ENCODE results near the gene FKBP6. TPM values are rescaled to one million over a fixed set of nuclear protein-coding genes. Genes with fewer than 3 reads are reported as not detected.
A peak's percentile ranks its signal among the peaks of the same experiment; 100 is the strongest.
"Not testable (repeated sequence)": the region's sequence is repeated elsewhere in the genome, so short reads cannot be mapped to it uniquely, and the experiment has no call there.

The FKBP6 gene, protein sequence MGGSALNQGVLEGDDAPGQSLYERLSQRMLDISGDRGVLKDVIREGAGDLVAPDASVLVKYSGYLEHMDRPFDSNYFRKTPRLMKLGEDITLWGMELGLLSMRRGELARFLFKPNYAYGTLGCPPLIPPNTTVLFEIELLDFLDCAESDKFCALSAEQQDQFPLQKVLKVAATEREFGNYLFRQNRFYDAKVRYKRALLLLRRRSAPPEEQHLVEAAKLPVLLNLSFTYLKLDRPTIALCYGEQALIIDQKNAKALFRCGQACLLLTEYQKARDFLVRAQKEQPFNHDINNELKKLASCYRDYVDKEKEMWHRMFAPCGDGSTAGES
- not detected for total RNA-seq

DNA sequence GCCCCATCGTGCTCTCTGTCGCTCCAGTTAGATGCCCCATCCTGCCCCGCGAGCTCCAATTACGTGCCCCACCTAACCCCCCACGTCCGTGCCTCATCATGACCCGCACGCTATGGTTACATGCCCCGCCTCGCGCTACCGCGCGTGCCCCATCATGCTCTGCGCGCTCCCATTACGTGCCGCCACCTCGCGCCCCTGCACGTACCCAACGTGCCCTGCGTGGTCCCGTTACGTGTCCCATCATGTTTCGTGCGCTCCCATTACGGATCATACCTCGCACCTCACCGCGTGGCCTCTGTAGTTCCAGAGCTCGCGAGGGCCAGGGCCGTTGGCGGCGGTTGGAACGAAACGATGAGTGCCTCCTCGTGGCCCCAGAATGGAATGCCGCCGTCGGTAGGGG, at the start of gene FKBP6, which contains the start of gene TRIM50:
TSS of gene FKBP6 (plus strand) at position 240 of the 400 bp plus-strand sequence. CDS start 268 bp downstream, outside the sequence.
TSS of gene TRIM50 (minus strand) at position 161 of the 400 bp plus-strand sequence. CDS start 3,295 bp downstream, outside the sequence.
- intact Hi-C loops (cut with DNase I); H3K27me3 ChIP-seq; DNase-seq; H3K9me3 ChIP-seq; ATAC-seq; H3K36me3 ChIP-seq (replicated peaks in 1 of 2; ENCODE audit: insufficient read depth in 1 of 2, low read depth in 2 of 2); H3K4me3 ChIP-seq; H3K27ac ChIP-seq: not testable (repeated sequence)
- WGBS, 2 donors, result 94% methylated on average over 41 of the region's 43 CpGs
- H3K4me1 ChIP-seq, result peaks cover 28% of the 10 kb centered on the region

DNA sequence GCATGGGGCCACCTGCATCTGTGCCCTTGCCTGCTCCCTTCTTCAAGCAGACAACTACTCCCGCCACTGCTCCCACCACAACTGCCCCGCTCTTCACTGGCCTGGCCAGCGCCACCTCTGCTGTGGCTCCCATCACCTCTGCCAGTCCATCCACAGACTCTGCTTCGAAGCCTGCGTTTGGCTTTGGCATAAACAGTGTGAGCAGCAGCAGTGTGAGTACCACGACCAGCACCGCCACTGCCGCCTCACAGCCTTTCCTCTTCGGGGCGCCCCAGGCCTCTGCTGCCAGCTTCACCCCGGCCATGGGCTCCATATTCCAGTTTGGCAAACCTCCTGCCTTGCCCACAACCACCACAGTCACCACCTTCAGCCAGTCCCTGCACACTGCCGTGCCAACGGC, 30.7 kb upstream of the FKBP6 start:
- ATAC-seq; H3K27me3 ChIP-seq; H3K36me3 ChIP-seq (replicated peaks in 1 of 2; ENCODE audit: insufficient read depth in 1 of 2, low read depth in 2 of 2); H3K4me3 ChIP-seq; DNase-seq; H3K9me3 ChIP-seq; H3K4me1 ChIP-seq; H3K27ac ChIP-seq; intact Hi-C loops (cut with DNase I): not testable (repeated sequence)
- WGBS, 2 donors, result no CpG with 5 or more reads among the region's 13 CpGs

DNA sequence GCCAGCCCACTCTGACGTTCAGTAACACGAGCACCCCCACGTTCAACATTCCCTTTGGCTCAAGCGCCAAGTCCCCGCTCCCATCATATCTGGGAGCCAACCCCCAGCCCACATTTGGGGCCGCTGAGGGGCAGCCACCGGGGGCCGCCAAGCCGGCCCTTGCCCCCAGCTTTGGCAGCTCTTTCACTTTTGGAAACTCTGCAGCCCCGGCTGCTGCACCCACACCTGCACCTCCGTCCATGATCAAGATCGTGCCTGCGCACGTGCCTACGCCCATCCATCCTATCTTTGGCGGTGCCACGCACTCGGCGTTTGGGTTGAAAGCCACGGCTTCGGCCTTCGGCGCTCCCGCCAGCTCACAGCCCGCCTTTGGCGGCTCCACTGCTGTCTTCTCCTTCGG, 30.3 kb upstream of the FKBP6 start:
- H3K4me3 ChIP-seq; H3K4me1 ChIP-seq; H3K9me3 ChIP-seq; H3K27me3 ChIP-seq; ATAC-seq; DNase-seq; H3K36me3 ChIP-seq (replicated peaks in 1 of 2; ENCODE audit: insufficient read depth in 1 of 2, low read depth in 2 of 2); intact Hi-C loops (cut with DNase I); H3K27ac ChIP-seq: not testable (repeated sequence)
- 80 to 90% methylated on average over 2 to 4 of the region's 27 CpGs for WGBS, 2 donors

DNA sequence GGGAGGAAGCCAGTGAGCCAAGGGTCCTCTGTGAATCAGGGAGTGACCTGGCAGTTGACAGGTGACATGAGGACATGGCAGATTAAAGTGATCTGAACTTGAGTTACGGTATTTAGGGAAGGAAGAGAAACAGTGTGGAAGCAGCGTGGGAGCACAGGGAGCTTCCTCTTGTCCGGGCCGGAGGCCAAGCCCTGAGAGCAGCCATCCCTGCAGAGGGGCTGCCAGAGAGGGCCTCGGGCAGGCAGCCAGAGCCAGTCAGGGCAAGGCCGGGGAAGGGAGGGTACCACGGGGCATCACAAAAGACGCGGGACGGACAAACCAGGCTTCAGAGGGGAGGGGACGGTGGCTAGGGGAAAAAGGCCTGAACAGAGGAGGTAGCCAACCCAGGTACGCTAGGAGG, 28.1 kb upstream of the FKBP6 start:
- H3K4me1 ChIP-seq; DNase-seq; H3K27ac ChIP-seq; intact Hi-C loops (cut with DNase I); H3K4me3 ChIP-seq; ATAC-seq; H3K36me3 ChIP-seq (replicated peaks in 1 of 2; ENCODE audit: insufficient read depth in 1 of 2, low read depth in 2 of 2); H3K9me3 ChIP-seq; H3K27me3 ChIP-seq: not testable (repeated sequence)
- WGBS, 2 donors, result 80% methylated on average over 1 of the region's 12 CpGs; no CpG with 5 or more reads in 1 of the 2 donors

DNA sequence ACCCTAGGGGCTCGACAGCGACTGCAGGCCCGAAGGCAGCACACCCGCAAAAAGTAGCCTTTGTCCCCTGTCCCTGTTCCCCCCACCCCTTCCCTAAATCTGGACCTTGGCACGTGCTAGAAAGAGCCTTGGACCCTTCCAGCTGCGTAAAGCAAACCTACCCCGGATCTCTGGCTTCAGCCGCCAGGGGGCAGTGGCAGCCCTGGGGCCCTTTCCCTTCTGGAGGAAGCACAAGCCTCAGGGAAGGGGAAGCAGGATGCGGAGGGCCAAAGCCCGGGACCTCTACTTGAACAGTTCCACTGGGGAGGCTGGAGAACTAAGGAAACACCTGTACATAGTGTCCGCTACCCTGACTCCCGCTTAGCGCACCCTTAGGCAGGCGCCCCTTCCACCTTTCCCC, 26.9 kb upstream of the FKBP6 start:
- H3K4me3 ChIP-seq; H3K4me1 ChIP-seq; DNase-seq; H3K27me3 ChIP-seq; H3K36me3 ChIP-seq (replicated peaks in 1 of 2; ENCODE audit: insufficient read depth in 1 of 2, low read depth in 2 of 2); H3K27ac ChIP-seq; H3K9me3 ChIP-seq; intact Hi-C loops (cut with DNase I): not testable (repeated sequence)
- TF ChIP-seq, protein P1, sequence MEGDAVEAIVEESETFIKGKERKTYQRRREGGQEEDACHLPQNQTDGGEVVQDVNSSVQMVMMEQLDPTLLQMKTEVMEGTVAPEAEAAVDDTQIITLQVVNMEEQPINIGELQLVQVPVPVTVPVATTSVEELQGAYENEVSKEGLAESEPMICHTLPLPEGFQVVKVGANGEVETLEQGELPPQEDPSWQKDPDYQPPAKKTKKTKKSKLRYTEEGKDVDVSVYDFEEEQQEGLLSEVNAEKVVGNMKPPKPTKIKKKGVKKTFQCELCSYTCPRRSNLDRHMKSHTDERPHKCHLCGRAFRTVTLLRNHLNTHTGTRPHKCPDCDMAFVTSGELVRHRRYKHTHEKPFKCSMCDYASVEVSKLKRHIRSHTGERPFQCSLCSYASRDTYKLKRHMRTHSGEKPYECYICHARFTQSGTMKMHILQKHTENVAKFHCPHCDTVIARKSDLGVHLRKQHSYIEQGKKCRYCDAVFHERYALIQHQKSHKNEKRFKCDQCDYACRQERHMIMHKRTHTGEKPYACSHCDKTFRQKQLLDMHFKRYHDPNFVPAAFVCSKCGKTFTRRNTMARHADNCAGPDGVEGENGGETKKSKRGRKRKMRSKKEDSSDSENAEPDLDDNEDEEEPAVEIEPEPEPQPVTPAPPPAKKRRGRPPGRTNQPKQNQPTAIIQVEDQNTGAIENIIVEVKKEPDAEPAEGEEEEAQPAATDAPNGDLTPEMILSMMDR (IDR thresholded peaks at IDR 0.05), result peak in 2 of 7 experiments; percentile 9
- ATAC-seq, result peak; percentile 51
- 82% methylated on average over 5 of the region's 14 CpGs; no CpG with 5 or more reads in 1 of the 2 donors for WGBS, 2 donors

DNA sequence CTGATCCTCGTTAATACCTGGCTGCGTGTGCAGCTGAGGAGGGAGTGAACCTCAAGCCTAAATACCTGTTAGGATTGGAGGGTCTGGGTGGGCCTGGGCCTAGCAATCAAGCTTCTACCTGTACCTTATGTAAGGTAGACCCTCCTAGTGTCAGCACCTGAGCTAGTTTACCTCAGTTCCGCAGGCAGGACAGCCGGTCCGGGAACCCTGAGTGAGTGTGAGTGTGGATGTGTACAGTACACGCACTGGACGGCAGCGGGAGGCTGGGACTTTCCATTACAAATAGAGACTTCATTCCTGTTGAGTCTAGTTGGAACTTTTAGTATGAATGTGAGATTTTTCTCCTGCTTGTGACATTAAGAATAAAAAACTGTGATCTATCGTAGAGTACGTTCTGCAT, 25.1 kb upstream of the FKBP6 start:
- H3K4me3 ChIP-seq; H3K27ac ChIP-seq; H3K4me1 ChIP-seq; H3K9me3 ChIP-seq; DNase-seq; H3K36me3 ChIP-seq (replicated peaks in 1 of 2; ENCODE audit: insufficient read depth in 1 of 2, low read depth in 2 of 2); ATAC-seq; intact Hi-C loops (cut with DNase I); H3K27me3 ChIP-seq: not testable (repeated sequence)
- WGBS, 2 donors, result 92 to 99% methylated on average over 5 to 8 of the region's 10 CpGs

DNA sequence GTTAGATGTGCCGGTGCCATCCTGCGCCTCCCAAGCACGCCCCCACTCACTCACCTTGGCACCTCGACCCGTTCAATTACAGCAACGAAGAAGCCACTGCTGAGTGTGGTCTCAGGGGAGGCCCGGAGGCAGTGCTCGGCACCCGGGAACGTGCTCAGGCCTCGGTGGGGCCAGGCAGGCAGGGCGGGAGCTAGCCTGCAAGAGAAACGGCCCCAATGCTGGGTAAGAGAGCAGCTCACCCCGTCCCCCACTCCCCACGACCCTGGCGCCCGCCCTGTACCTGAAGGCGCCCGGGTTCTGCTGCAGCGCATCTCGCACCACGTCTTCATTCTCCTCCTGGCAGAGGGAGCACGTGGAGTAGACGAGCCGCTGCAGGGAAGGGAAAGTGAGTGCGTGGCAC, 24.4 kb upstream of the FKBP6 start:
- H3K27ac ChIP-seq, result no peak overlapping the region
- no peak overlapping the region for H3K4me3 ChIP-seq
- peaks cover 10% of the 10 kb centered on the region for H3K4me1 ChIP-seq
- WGBS, 2 donors, result 83 to 89% methylated on average over 12 to 23 of the region's 26 CpGs
- no peaks in the 10 kb centered on the region for H3K27me3 ChIP-seq
- no peak for DNase-seq
- no peak for ATAC-seq
- intact Hi-C loops (cut with DNase I), result no loop called here
- no peaks in the 10 kb centered on the region for H3K9me3 ChIP-seq
- no peak for TF ChIP-seq POLR2A (IDR thresholded peaks at IDR 0.05)
- TF ChIP-seq, protein P1 (IDR thresholded peaks at IDR 0.05), result no peak
- H3K36me3 ChIP-seq (replicated peaks in 1 of 2; ENCODE audit: insufficient read depth in 1 of 2, low read depth in 2 of 2), result peaks cover 0 to 9% of the 10 kb centered on the region in 2 donors
